ENCODE data around the gene PNMA8A.

- TF ChIP-seq CTCF (IDR thresholded peaks at IDR 0.05), result no peak
- TF ChIP-seq POLR2A (IDR thresholded peaks at IDR 0.05), result no peak
Measured at GRCh38 chr19:46493236-46494145, 22.1 kb upstream of the PNMA8A start.

Data from lower leg skin (tissue), 3 donors.